ENCODE measurements around the gene GPR17.

The GPR17 gene

GRCh38 chr2:127641846-127642507 lies 4.0 kb upstream of the GPR17 start:
- DNase-seq, result no peak

DNA sequence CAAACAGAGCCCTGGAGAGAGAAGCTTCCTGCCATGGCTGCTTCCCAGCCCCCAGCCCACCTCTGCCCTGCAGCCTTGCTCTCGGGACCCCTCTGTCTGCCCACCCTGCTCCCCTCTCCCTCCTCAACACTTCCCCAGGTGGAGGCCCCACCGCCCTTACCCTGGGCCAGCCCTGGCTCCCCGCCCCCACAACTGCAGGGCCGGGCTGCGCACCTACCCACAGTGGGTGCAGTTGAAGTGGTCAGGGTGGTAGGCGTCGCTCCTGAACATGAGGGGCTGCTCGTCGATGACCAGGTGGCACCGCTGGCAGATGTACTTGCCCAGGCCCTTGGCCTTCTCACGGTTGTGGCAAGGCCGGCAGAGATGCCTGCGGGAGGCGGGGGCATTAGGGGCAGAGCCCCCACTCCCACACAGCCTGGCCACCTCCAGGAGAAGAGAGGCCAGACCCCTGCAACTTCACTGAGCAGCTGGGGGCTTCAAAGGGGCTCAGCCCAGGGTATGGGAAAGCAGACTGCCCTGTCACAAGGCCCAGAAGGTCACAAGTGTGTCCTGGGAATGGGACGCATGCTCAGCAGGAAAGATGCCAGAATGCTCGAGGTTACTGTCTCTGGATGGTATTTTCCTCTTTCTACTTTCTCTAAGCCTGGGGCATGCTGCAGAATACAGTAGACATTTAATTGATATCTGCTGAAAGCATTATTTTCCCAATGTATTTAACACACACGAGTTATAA lies 3.1 kb upstream of the GPR17 start:
- no peak for DNase-seq

- DNase-seq, result no peak
Observed at GRCh38 chr2:127643439-127644065, 2.4 kb upstream of the GPR17 start.

GRCh38 chr2:127644066-127645025 lies 1.6 kb upstream of the GPR17 start:
- no peak for DNase-seq

GRCh38 chr2:127645026-127645394 lies 943 bp upstream of the GPR17 start:
- no peak for DNase-seq

DNA sequence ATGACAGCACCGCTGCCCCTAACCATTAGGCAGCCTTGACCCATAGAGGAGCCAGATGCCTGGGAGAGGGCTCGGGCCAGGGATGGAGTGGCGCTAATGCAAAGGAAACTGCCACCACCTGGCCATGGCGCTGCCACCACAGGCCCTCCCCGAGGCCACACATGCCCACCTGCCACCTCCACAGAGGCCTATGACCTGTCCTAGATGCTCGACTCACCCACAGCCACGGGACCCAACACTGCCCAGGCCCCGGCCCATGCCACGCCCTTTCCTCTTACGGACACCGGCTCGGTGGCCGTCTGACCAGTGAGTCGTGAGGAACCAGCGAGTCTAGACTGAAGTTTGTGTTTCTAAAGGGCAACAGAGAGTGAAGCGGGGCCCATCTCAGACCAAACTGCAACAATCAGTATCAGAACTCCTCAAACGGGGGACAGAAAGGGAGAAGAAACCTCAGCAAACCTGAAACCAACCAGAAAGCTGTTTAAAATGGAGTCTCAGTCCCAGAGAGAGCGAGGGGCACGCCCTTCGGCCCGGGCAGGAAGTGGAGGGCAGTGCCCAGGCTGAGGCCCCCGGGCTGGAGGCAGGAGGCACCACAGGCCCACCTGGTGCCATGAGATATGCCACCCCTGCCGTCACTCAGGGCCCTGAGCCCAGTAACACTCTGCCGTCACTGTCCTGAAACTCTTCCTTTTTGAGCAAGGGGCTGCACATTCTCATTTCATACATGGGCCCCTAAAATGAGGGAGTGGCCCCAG lies 711 bp downstream of the GPR17 start:
- no peak for DNase-seq

DNA sequence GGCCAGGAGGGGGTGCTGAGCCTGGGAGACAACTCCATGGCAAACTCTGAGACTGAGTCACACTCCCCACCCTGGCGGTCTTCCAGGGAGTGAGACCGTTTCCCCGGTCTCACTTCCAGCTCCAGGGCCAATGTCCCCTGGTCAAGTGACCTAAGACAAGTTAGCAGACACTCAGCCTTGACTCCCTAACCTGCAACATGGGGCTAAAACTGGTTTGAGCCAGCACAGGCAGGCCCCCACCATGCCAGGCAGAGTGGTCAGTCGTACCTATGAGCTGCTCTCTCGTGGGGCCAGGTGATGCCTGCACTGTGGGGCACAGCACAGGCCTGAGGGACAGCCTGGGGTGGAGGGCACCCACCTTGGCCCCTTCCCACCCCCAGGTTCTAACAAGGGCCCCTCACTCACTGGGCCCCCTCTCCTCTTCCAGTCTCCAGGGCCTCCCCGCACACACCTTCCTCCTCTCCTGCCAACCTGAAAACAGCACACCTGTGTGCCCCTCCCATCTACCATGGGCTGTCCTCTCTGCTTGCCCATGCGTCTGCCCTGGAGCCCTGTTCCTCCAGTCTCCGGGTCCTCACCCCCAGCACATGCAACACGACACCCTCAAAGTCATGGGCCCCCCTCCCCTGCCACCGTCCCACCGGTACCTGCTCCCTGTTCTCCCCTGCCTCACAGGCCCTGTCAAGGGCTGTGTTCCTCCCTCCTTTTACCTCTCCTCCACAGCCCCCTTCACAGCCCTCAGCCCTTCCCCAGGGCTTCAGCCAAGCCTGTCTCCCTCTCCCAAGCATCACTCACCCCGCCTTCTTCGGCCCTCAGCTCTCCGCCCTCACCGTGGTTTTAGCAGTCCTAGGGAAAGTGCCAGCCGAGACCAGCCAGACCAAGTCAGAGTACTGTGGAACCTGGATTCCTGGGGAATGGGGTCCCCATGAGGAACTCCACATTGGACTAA lies 1.6 kb downstream of the GPR17 start:
- DNase-seq, result no peak

DNA sequence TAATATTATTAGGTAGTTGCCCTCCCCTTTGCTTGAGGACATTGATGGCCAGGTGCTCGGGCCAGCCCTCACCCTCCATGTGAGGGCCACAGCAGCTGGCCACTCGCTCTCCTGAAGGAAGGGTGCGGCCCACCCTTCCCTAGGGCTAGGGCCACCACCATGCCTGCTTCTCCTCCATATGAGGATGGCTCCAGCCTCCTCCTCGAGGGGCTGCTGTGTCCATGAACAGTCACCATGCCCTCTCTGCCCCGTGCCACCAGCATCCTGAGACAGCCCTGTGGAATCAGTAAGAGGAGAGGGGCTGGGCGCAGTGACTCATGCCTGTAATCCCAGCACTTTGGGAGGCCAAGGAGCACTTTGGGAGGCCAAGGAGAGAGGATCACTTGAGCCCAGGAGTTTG lies 2.4 kb downstream of the GPR17 start:
- DNase-seq, result no peak

DNA sequence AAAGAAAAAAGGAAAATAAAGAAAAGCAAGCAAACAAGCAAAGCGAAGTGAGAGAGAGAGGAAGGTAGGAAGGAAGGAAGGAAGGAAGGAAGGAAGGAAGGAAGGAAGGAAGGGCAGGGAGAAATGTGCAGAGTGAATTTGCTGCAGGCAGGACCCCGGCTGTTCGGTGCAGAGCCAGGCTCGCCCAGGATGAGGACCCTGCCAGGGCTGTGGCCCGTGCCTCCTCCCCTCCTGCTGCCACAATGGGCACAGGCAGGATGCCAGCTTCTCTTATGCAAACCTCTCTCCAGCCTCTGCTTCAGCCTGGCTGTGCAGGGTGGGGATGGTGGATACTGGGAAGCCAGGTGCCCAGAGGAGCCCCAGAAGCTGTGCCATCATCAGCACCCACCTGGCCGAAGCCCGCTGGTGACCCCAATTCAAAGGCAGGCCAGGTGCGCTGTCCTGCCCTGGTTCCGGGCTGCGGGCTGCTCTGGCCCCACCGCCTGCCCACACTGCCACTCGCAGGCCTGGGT lies 3.2 kb downstream of the GPR17 start:
- no peak for DNase-seq

DNA sequence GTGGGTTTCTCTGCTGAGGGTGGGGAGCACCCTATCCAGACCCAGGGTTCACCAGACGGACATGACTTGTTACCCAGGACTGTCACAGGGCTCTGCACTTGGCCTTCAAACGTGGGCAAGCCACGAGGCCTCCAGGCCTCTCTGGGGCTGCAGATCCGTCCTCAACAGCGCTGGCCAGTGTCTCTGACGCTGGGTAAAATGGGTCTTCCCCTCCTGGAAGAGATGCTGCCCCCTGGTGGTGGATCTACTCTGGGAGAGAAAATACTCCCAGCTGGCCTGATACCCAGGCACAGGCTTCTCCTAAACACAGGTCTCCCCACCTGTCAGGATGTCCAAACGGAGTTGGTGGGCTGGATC lies 3.7 kb downstream of the GPR17 start:
- no peak for DNase-seq

GRCh38 chr2:127650041-127650784 lies 4.3 kb downstream of the GPR17 start:
- DNase-seq, result no peak

DNA sequence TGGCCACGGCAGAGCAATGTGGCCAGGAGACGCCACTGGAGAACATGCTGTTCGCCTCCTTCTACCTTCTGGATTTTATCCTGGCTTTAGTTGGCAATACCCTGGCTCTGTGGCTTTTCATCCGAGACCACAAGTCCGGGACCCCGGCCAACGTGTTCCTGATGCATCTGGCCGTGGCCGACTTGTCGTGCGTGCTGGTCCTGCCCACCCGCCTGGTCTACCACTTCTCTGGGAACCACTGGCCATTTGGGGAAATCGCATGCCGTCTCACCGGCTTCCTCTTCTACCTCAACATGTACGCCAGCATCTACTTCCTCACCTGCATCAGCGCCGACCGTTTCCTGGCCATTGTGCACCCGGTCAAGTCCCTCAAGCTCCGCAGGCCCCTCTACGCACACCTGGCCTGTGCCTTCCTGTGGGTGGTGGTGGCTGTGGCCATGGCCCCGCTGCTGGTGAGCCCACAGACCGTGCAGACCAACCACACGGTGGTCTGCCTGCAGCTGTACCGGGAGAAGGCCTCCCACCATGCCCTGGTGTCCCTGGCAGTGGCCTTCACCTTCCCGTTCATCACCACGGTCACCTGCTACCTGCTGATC lies 4.9 kb downstream of the GPR17 start:
- no peak for DNase-seq

DNA sequence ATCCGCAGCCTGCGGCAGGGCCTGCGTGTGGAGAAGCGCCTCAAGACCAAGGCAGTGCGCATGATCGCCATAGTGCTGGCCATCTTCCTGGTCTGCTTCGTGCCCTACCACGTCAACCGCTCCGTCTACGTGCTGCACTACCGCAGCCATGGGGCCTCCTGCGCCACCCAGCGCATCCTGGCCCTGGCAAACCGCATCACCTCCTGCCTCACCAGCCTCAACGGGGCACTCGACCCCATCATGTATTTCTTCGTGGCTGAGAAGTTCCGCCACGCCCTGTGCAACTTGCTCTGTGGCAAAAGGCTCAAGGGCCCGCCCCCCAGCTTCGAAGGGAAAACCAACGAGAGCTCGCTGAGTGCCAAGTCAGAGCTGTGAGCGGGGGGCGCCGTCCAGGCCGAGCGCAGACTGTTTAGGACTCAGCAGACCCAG lies 5.4 kb downstream of the GPR17 start:
- DNase-seq, result no peak

DNA sequence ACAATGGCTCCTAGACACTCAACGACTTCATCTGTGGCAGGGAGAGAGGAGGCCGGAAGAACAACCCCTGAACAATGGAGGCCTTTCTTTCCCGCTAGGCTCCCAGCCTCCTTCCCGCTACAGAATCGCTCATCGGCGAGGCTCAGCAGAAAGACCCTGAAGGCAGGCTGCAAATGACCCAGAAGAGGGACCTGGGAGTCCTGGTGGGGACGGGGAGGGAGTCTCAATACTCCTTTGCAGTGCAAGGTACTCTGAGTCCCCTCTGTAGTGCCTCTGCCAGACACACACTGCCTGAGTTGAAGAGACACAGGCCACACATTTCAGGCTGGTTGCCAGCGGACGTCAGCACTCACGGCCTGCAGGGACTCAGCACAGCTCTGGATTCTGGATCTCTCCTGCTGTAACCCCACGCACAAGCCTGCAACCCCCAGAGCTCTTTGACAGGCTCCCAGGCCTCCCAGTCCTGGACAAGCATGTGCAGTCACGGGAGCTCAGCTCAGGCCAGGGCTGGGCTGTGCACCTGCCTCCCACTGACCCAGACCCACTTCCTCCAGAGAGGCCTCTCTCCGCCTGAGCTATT lies 6.1 kb downstream of the GPR17 start:
- no peak for DNase-seq

DNA sequence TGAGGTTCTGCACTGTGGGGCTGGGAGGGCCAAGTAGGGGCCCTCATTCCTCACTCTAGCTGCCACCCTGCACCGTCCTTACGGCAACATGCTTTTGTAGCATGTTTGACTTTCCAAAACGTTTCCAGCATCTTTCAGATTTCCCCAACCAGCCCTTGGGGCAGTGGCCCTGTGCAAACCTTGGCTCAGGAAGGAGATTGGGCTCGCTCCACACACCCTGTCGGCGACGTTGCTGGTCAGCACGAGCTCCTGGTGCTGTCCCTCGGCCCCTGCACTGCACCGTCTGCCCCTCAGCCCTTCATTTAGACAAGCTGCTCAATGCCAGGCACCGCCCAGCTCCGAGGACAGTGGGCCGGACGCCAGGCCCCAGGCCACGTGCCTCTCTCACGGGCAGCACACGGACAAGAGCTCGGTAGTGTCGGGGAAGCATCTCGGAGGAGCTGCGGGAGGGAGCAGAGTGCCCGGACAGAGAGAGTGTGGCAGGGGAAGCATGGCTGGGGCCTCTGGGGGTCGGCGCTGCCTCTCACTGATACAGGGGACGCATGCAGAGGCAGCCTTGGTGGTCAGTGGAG lies 6.9 kb downstream of the GPR17 start:
- no peak for DNase-seq

DNA sequence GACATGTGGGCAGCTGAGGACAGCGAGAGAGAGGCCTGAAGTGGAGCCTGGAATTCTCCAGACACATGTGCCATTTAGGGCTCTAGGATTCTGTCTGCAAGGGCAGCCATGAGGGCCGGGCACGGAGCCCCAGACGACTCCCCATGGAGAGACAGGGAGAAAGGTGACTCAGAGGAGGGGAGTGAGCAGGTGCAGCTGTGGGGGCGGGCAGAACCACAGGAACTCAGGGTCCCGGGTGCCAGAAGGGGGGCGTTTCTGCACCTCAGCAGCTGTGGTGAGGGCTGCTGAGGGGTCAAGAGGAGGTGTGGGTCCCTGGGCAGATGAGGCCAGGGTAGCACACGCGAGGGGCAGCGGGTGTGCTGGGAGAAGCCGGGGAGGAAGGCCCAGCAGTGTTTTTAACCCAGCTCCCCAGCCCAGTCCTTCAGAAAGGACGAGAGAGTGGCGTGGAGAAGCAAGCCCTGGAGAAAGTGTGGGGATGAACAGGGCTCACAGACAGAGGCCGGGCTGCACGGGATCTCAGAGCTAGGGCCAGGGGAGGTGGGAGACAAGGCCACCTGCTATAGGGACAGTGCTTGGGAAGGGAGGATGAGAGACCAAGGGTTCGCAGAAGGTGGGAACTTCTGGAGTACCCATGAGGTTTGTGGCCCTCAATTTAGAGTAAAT lies 7.6 kb downstream of the GPR17 start:
- DNase-seq, result no peak

- no peak for DNase-seq
Observed at GRCh38 chr2:127654084-127654837, 8.3 kb downstream of the GPR17 start.

DNA sequence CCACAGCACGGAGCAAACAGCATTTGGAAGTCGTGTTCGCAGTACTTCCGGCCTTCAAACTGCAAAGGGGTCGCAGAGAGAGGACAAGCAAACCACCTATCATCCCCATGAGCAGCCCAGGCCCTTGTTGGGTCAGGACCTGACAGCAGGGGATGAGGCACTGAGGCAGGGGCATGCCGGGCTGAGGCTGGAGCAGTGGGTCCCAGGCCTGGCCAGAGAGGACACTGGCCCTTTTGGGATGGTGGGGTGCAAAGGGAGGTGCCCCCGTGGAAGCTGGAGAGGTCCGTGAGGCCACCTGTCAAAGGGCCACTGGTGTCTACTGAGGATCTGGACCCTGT lies 8.9 kb downstream of the GPR17 start:
- no peak for DNase-seq
